Activated T-cell treated with anti-CD3 and anti-CD28 coated beads, Interleukin-2, amount 50 U/mL, for 4 hours (primary cell): ENCODE results near the gene NPTX1. TPM values are rescaled to one million over a fixed set of nuclear protein-coding genes. Genes with fewer than 3 reads are reported as not detected.
A peak's percentile ranks its signal among the peaks of the same experiment; 100 is the strongest.

ENCODE experiments used
- ATAC-seq, 2 donors: fragments of 200-7000 bp; cut with Tn5 transposase; one replicate each; pipeline ENCODE4 v1.10.0; 2021
- DNase-seq: peaks from one replicate; pipeline ENCODE4 v3.0.0-alpha.2; 2020
- H3K27me3 Mint-ChIP-seq: one replicate; pipeline ENCODE4 v1.8.0; 2021; ENCODE audit warnings: low read depth, mixed read lengths
- H3K36me3 Mint-ChIP-seq: one replicate; pipeline ENCODE4 v1.8.0; 2022; ENCODE audit warnings: mixed read lengths; ENCODE audit not compliant: insufficient read depth
- H3K4me1 Mint-ChIP-seq: one replicate; pipeline ENCODE4 v1.8.0; 2021; ENCODE audit warnings: low read depth, mixed read lengths
- H3K4me3 Mint-ChIP-seq: one replicate; pipeline ENCODE4 v1.8.0; 2021; ENCODE audit warnings: mild to moderate bottlenecking, moderate library complexity, mixed read lengths
- H3K9me3 Mint-ChIP-seq: one replicate; pipeline ENCODE4 v1.8.0; 2021; ENCODE audit warnings: mixed read lengths
- total RNA-seq, 3 donors: library from RNA; stranded (reverse); gene quantifications; one replicate each; pipeline ENCODE4 v1.2.1, GENCODE V29; 2021

The NPTX1 gene
- total RNA-seq, 3 donors from 2014 or later, result 14.0 to 22.2 (median 21.4) TPM

GRCh38 chr17:80477647-80478478 lies 1.5 kb upstream of the NPTX1 start:
- Mint-ChIP-seq H3K36me3 (no peaks in the 10 kb centered on the region), H3K9me3 (no peaks in the 10 kb centered on the region), H3K4me1 (peaks cover 23% of the 10 kb centered on the region), H3K4me3 (no peak overlapping the region), H3K27me3 (peaks cover 67% of the 10 kb centered on the region)
- ATAC-seq (peak; percentile 50 to 53), DNase-seq (peak; percentile 19)

GRCh38 chr17:80476877-80477646 lies 655 bp upstream of the NPTX1 start:
- ATAC-seq (no peak), DNase-seq (no peak)
- H3K9me3 Mint-ChIP-seq, result no peaks in the 10 kb centered on the region
- no peaks in the 10 kb centered on the region for H3K36me3 Mint-ChIP-seq
- peaks cover 63% of the 10 kb centered on the region for H3K27me3 Mint-ChIP-seq
- H3K4me3 Mint-ChIP-seq, result no peak overlapping the region
- peaks cover 28% of the 10 kb centered on the region for H3K4me1 Mint-ChIP-seq

GRCh38 chr17:80474961-80475909 lies 1.2 kb downstream of the NPTX1 start:
- Mint-ChIP-seq H3K4me1 (peaks cover 31% of the 10 kb centered on the region), H3K27me3 (peaks cover 52% of the 10 kb centered on the region), H3K4me3 (peak overlapping the region; percentile 79), H3K9me3 (no peaks in the 10 kb centered on the region), H3K36me3 (peaks cover 2% of the 10 kb centered on the region)
- ATAC-seq, result peak; percentile 25 to 30
- DNase-seq, result no peak

- Mint-ChIP-seq H3K4me3 (peak overlapping the region; percentile 79), H3K27me3 (peaks cover 47% of the 10 kb centered on the region), H3K4me1 (peaks cover 31% of the 10 kb centered on the region), H3K9me3 (no peaks in the 10 kb centered on the region), H3K36me3 (peaks cover 2% of the 10 kb centered on the region)
- DNase-seq (no peak), ATAC-seq (no peak)
Observed at GRCh38 chr17:80474231-80474960, 2.0 kb downstream of the NPTX1 start.

- H3K4me3 Mint-ChIP-seq, result no peak overlapping the region
- H3K27me3 Mint-ChIP-seq, result peaks cover 47% of the 10 kb centered on the region
- ATAC-seq (no peak), DNase-seq (no peak)
- peaks cover 28% of the 10 kb centered on the region for H3K4me1 Mint-ChIP-seq
- peaks cover 2% of the 10 kb centered on the region for H3K36me3 Mint-ChIP-seq
- H3K9me3 Mint-ChIP-seq, result no peaks in the 10 kb centered on the region
Observed at GRCh38 chr17:80473701-80474100, 2.7 kb downstream of the NPTX1 start.

- H3K27me3 Mint-ChIP-seq, result peaks cover 50% of the 10 kb centered on the region
- no peak for ATAC-seq
- DNase-seq, result no peak
- H3K36me3 Mint-ChIP-seq, result peaks cover 2% of the 10 kb centered on the region
- no peaks in the 10 kb centered on the region for H3K9me3 Mint-ChIP-seq
- peaks cover 28% of the 10 kb centered on the region for H3K4me1 Mint-ChIP-seq
- H3K4me3 Mint-ChIP-seq, result peak overlapping the region; percentile 19
Observed at GRCh38 chr17:80472996-80473395, 3.4 kb downstream of the NPTX1 start.

GRCh38 chr17:80471922-80472321 lies 4.5 kb downstream of the NPTX1 start:
- Mint-ChIP-seq H3K36me3 (peaks cover 2% of the 10 kb centered on the region), H3K27me3 (peaks cover 60% of the 10 kb centered on the region), H3K9me3 (no peaks in the 10 kb centered on the region), H3K4me3 (no peak overlapping the region), H3K4me1 (peaks cover 28% of the 10 kb centered on the region)
- DNase-seq, result no peak
- no peak for ATAC-seq

GRCh38 chr17:80470603-80471002 lies 5.8 kb downstream of the NPTX1 start:
- H3K9me3 Mint-ChIP-seq, result no peaks in the 10 kb centered on the region
- DNase-seq (no peak), ATAC-seq (no peak)
- peaks cover 28% of the 10 kb centered on the region for H3K4me1 Mint-ChIP-seq
- H3K27me3 Mint-ChIP-seq, result peaks cover 67% of the 10 kb centered on the region
- peaks cover 2% of the 10 kb centered on the region for H3K36me3 Mint-ChIP-seq
- H3K4me3 Mint-ChIP-seq, result no peak overlapping the region

GRCh38 chr17:80469667-80470066 lies 6.7 kb downstream of the NPTX1 start:
- Mint-ChIP-seq H3K4me3 (no peak overlapping the region), H3K9me3 (no peaks in the 10 kb centered on the region), H3K36me3 (peaks cover 2% of the 10 kb centered on the region), H3K27me3 (peaks cover 63% of the 10 kb centered on the region), H3K4me1 (peaks cover 19% of the 10 kb centered on the region)
- ATAC-seq (no peak), DNase-seq (no peak)

GRCh38 chr17:80468781-80469493 lies 7.5 kb downstream of the NPTX1 start:
- Mint-ChIP-seq H3K4me1 (peaks cover 13% of the 10 kb centered on the region), H3K36me3 (peaks cover 2% of the 10 kb centered on the region), H3K4me3 (no peak overlapping the region), H3K9me3 (no peaks in the 10 kb centered on the region), H3K27me3 (peaks cover 59% of the 10 kb centered on the region)
- no peak for ATAC-seq
- no peak for DNase-seq

GRCh38 chr17:80468242-80468641 lies 8.2 kb downstream of the NPTX1 start:
- ATAC-seq (no peak), DNase-seq (no peak)
- Mint-ChIP-seq H3K36me3 (peaks cover 2% of the 10 kb centered on the region), H3K9me3 (no peaks in the 10 kb centered on the region), H3K27me3 (peaks cover 55% of the 10 kb centered on the region), H3K4me3 (no peak overlapping the region), H3K4me1 (peaks cover 12% of the 10 kb centered on the region)

- Mint-ChIP-seq H3K4me3 (no peak overlapping the region), H3K4me1 (no peaks in the 10 kb centered on the region), H3K9me3 (no peaks in the 10 kb centered on the region), H3K27me3 (peaks cover 49% of the 10 kb centered on the region), H3K36me3 (peaks cover 2% of the 10 kb centered on the region)
- ATAC-seq (no peak), DNase-seq (no peak)
Observed at GRCh38 chr17:80466188-80466705, 10.2 kb downstream of the NPTX1 start.
